CMK (cell line): ENCODE results near the gene CYP4F8.

ENCODE experiments used
- DNase-seq: peaks from one replicate; pipeline ENCODE4 v3.0.0-alpha.2; 2010; ENCODE audit warnings: low read depth

CYP4F8 gene

GRCh38 chr19:15616627-15617270, 1.7 kb downstream of the CYP4F8 start:
- no peak for DNase-seq

GRCh38 chr19:15618321-15618720, 3.3 kb downstream of the CYP4F8 start:
- DNase-seq: no peak

GRCh38 chr19:15621801-15622200, 6.8 kb downstream of the CYP4F8 start:
- DNase-seq: no peak

- no peak for DNase-seq
Measured at GRCh38 chr19:15622991-15623390, 8.0 kb downstream of the CYP4F8 start.

- no peak for DNase-seq
Measured at GRCh38 chr19:15623711-15624318, 8.8 kb downstream of the CYP4F8 start.

GRCh38 chr19:15628236-15629002, 13.4 kb downstream of the CYP4F8 start:
- no peak for DNase-seq

GRCh38 chr19:15629003-15629880, 14.2 kb downstream of the CYP4F8 start:
- DNase-seq: peak; percentile 32

GRCh38 chr19:15631817-15632216, 16.8 kb downstream of the CYP4F8 start:
- DNase-seq: peak; percentile 27

GRCh38 chr19:15633082-15633835, 18.2 kb downstream of the CYP4F8 start:
- peak; percentile 24 for DNase-seq

GRCh38 chr19:15634105-15634504, 19.1 kb downstream of the CYP4F8 start:
- DNase-seq: no peak

- no peak for DNase-seq
Measured at GRCh38 chr19:15635016-15635805, 20.2 kb downstream of the CYP4F8 start.

- DNase-seq: no peak
Measured at GRCh38 chr19:15636026-15636425, 21.0 kb downstream of the CYP4F8 start.

GRCh38 chr19:15639596-15639995, 24.6 kb downstream of the CYP4F8 start:
- no peak for DNase-seq

- DNase-seq: no peak
Measured at GRCh38 chr19:15640294-15640903, 25.4 kb downstream of the CYP4F8 start, which contains the start of gene CYP4F3. TSS of gene CYP4F3 (plus strand) at chr19:15640897. CDS start at chr19:15641416, 519 bp downstream.

- no peak for DNase-seq
Measured at GRCh38 chr19:15640904-15641597, 26.0 kb downstream of the CYP4F8 start.

GRCh38 chr19:15641901-15642491, 27.0 kb downstream of the CYP4F8 start:
- no peak for DNase-seq

GRCh38 chr19:15642807-15643206, 27.8 kb downstream of the CYP4F8 start:
- DNase-seq: no peak

- no peak for DNase-seq
Measured at GRCh38 chr19:15643387-15643786, 28.4 kb downstream of the CYP4F8 start.
